ENCODE results near the gene SGTA.

DNA sequence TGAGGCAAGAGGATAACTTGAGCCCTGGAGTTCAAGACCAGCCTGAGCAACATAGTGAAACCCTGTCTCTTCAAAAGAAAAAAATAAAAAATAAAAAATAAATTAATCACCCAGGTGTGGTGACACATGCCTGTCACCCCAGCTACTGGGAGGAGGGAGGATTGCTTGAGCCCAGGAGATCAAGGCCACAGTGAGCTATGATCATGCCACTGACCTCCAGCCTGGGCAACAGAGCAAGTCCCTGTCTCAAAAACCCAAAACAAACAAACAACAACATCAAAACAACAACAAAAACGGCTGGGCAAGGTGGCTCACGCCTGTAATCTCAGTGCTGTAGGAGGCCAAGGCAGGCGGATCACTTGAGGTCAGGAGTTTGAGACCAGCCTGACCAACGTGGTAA, 39.0 kb downstream of the SGTA start:
- TF ChIP-seq CTCF (IDR thresholded peaks at IDR 0.05) (no peak), POLR2A (IDR thresholded peaks at IDR 0.05) (no peak)
